HG03139 (cell line): ENCODE data around the gene KDM8.

ENCODE experiments used
- ATAC-seq: cut with Tn5 transposase; IDR thresholded peaks from one replicate; pipeline ENCODE4 v1.9.1; 2021; ENCODE audit not compliant: unreplicated experiment

The KDM8 gene

DNA sequence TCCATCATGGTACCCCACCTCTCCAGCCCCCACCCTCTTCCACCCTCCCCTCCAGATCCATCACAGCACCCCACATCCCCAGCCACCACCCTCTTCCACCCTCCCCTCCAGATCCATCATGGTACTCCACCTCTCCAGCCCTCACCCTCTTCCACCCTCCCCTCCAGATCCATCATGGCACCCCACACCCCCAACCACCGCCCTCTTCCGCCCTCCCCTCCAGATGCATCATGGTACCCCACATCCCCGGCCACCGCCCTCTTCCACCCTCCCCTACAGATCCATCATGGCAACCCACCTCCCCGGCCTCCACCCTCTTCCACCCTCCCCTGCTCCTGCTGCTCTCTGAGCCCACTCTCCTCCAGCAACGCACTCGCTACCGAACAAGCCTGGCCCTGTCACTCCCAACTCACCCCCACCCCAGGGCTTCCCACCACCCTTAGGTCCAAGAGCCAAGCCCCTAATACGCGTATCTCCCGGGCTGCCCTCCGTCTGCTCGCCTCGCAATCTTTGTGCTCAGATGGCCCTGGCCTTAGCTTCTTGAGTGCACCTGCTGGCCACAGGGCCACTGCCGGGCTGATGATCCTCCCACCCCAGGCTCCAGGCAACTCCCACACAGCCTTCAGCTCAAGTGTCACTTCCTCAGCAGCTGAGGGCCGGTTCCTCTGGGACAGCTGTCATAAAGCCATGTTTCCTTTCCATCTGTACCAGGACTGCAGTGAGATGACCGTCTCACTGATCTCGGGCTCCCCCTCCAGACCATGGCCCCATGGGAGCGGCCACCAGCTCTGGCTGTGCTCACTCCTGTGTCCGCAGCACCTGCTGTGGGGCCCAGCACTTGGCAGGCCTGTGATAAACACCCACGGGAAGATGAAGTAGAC is 25.5 kb downstream of the KDM8 start:
- no peak for ATAC-seq

DNA sequence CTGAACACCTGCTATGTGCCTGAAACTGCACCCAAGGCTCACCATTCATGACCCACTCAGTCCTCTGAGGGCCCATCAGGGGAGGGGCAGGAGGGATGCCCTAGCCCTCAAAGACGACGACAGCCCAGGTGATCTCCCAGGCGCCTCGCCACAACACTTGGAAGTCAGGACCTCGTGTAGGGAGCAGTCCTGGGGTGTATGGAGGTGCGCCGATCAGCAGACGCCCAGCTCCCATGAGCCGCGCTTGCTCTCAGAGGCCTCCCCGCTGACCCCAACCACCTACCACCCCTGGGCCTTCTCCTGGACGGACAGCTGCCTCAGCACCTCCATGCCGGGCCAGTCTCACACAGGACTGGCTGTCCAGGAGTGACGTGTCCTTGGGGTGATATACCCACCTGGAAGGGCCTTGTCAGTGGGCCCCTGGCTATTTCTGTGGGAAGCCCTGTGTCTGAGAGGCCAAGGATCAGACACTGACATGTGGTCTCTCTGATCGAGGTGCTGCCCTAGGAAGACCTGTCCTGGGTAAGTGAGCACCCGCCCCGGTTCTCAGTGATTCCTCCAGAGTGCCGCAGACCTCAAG is 26.7 kb downstream of the KDM8 start:
- no peak for ATAC-seq

DNA sequence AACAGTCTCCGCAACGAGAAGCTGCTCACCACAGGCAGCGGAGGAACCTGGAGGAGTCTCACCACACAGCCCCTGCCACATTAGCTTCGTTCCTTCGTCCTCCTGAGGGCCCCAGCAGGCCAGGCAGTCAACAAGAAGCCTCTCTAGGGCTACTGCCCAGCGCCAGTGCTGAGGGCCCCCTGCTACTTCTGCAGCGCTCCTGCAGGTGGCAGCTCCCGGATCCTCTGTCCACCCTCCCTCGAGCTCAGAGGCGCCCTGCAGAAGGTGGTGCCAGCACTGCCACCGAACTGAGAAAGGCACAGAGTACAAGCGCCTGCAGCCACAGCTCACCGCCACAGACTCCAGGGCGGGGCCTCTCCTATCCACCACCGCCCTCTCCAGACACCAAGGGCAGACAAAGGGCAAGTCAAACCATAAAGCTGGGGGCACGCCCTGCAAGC is 27.3 kb downstream of the KDM8 start:
- no peak for ATAC-seq

DNA sequence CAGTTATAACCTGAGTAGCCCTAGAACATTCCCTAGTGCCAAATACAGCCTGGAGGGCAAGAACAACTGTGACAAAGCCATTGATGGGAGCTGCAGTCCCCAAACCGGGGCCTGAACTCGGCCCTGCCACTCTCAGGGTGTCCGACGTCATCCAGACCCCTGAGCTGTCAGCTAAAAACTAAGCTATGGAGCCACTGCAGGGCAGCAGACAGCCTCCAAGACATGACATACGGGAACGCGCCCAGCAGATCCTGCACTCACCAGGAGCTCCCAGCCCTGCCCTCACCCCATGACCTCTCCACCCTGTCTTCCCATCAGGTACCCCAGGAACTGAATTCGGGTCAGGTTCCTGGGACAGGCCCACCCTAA is 28.4 kb downstream of the KDM8 start:
- no peak for ATAC-seq

DNA sequence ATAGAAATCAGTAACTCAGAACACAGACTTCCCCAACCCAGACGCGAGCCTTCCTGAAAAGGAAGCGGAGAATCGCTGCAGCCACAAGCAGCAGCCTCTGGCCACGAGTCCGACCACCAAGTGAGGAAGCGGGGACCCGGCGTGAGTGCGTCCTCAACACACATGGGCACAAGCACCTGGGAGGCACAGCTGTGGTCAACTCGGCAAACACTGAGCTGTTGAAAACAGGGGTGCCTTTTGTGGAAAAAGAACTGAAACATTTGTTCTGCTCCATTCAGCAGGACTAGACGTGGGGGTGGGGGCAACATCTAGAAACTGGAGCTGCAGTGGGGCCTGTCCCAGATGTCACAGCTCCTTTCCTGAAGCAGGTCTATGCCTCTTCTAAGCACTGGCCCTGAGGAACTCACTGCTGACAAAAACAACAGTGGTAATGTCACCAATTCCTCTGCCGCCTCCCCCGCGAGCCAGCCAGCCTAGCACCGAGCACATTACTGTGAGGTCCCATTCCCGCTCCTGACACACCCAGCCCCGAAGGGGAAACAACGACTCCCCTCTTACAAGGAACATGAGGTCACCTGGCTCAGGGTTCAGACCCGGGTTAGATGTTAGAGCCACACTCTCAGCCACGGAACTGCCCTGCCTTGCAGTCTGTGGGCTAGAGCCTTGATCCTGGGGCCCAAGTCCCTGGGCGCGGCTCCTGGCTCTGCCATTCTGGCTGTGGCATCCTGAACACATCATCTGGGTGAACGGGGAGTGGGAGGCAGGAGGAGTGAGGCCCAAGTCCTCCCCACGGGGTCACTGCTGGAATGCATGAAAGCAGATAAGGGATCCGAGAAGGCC is 29.0 kb downstream of the KDM8 start:
- ATAC-seq = peak; percentile 41

DNA sequence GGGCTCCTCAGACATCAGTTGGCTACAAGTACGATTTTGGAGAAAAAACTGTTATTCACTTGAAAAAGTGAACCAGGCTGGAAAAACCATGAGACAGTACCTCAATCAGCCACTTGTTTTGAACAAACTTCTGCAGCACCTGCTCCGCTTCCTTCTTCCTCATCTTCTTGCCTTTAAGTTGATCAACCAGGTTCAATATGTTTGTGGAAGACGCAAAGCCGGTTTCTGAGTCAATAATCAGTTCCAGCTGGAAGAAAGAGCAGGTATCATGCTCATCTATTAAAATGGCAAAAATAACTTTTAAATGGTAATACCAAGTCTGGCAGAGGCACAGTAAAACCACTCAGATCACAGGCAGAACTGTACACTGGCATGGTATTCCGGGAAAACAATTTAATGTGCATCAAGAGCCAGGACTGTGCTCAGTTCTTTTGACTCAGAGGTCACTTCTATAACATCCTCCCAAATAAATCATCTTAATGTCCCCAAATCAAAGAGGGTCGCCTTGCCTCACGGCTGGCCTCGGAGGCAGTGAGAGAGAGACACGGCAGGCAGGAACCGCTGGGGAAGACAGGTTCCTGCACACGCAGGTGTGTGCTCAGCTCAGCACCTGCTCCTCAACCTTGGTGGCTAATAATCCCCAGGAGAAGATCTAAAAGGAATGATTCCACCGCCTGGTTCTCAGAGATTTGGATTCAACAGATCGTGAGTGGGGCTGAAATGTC is 29.7 kb downstream of the KDM8 start:
- ATAC-seq = no peak

DNA sequence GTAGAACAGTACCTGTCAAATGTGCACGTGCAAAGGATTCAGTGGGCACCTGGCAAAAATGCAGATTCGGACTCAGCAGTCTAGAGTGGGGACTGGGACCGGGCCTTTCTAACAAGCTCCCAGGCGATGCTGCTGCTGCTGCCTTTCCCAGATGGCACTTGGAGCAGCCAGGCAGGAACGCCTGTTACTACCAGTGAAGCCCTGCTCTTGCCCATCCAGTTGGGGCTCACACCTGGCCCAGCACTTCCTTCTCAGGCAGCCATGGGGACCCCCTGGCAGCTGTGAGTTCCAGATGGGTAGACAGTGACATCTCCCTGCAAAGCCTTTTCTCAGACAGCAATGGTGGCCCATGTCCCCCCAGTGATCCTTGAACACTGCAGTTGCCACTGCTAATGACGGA is 30.4 kb downstream of the KDM8 start:
- ATAC-seq = no peak

DNA sequence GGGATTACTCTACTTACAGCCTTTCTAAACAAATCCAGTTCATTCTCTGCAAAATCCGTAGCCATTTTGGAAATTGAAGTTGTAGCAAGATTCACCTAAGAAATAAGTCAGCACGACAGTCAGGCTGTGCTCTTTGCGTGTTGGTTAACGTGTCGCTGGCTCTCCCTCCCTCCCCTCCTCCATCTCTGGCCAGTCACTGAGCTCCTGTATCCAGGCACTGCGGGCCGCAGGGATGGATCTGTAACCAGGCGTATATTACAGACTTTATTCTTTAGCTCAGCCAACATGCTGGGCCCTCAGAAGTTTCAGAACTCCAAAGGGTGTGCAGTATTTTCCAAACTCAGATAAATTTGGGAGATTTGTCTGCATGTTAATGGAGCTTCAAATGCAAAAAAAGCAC is 30.8 kb downstream of the KDM8 start:
- no peak for ATAC-seq

DNA sequence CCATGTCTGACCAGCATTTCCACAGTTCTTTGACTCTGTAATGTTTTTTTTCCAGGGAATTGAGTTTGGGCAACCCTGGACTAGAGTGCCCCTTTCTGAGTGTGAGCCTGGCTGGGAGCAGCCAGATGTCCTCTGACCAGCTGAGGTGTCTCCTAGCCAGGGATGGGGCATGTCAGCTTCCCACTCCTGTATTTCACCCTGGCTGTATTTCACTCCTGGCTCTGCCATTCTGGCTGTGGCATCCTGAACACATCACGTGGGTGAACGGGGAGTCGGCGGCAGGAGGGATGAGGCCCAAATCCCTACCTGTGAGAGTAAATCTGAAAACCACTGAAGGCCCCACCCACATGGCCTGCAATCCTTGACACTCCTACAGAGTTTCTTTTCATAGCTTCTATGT is 31.3 kb downstream of the KDM8 start:
- no peak for ATAC-seq

DNA sequence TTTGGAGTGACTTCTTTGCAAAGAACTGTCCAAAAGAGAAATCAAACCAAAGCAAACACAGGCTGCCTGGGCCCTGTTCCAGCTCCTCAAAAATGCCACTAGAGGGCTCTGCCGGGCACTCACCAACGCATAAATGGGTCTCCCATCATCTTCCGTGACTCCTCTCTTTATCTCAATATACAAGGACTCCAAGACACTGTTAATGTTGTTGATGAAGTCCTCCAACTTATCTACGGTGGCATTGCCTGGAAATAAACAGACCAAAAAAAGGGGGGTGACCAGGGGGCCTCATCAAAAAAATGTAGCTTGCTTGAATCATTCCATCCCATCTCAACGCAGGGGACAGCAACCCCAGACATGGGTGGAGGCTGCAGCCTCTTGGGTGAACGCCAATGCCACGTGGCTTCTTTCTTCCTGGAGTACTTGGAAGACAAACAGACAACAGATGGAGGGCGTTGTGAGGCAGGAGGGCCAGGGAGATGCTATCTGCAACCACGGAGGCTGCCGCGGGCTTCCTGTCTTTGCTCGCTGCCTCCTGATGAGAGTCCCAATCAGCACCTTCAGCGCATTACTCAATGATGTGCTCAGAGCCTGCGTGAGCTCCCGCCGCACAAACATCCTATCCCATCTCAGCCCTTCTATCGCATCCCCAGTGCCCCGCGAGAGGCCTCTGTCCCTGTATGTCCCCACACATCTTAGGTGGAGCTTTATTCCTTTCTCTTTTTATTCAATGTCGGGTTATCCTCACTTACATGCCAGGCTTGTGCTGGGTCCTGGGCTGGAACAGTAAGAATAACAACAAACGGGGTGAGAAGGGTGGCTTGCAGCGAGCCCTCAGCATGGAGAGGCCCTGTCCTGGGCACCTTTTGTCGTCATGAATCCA is 32.0 kb downstream of the KDM8 start:
- no peak for ATAC-seq

DNA sequence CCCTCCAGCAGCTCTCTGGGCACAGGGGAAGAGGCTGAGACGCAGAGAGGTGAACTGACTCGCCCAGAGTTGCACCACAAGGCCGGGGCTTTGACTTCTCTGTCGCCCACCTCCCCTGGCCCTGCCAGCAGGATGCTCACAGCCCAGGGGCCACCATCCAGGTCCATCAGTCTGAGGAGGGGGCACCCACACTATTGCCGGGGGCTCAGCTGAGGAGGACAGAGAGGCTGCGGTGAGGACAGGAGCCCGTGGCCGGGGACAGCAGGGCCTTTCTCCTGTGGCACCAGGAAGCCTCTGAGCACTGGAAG is 32.6 kb downstream of the KDM8 start:
- ATAC-seq = no peak

DNA sequence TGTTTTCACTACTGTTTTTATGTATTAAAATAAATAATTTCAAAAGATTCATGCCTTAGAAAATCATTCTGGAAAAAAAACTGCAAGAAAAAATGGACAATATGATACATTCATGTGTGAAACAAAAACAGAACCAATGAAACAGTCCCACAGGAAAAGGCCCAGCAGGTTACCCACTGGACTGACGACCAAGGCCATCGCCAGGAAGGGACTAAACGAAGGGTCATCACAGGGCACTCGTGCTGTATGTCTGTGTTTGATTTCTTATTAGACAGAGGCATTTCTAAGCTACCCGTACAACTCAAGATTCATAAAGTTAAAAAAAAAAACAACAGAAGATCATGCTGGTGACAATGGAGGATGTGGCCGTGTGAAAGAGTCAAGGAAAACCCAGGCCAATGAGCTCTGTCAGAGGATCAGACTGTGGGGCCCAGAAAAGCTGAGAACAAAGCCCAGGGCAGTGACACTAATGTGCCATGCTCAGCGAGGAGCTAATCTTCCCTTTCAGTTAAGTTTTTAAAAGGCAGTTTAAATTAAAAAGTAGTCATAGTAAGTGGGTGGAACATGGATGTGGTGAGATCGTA is 33.4 kb downstream of the KDM8 start:
- ATAC-seq = no peak

DNA sequence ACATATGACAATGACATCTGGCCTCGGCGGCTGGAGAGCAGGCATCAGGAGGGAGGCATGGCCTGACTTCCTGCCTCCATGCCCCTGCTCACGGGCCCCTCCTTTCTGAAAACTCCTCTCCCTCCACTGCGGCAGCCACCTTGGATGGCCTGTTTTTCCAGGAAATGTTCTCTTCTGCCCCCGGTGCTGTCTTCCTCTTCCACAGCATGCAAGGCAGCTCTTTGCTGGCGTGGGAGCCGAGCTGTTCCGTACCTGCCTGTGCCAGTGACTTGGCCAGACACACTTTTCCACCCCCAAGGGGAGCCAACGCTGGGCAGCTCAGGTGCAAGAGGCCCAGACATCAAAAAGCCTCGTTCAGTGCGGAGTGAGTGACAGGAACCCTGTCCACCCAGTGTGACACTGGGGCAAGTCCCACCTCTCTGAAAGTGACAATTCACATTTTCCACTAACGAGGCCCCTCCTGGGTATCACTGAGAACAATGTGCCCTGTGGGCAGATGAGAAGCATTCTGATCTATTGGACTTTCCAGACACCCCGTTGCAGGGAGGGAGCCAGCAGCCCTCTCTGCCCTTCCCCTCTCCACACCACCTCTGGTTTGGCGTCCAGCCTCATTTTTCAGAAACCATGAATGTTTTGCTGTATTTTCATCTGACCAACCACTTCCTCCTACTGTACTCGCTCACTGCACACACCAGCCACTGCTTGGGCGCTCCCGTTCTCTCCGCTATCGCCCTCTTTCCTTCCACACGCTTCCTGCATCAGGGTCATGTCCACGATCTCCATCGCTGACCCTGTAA is 34.1 kb downstream of the KDM8 start:
- peak; percentile 43 for ATAC-seq

DNA sequence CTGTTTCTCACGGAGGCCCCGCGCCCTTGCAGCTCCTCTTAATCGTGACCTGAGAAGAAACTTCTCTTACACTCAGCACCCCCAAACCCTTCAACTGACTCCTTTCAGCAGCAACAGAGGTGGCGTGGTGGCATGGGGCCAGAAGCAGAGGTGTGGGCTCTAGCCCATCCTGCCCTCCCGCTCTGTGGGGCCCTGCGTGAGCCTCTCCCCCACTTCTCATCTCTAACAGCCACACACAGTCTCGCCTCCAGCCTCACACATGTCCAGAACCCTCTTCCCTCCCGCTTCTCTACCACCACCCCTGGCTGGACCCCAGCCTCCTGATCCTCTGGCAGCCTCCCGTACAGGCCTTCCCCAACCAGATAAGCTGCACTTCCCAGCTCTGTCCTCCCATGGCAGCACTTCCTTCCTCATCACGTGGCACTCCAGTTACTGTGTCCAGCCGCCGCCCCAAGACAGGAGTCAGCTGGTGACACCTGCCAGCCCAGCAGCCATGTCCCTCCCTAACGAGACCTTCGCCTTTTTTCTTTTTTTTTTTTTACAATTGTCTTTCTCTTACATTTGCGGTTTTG is 34.8 kb downstream of the KDM8 start:
- ATAC-seq = peak; percentile 23

DNA sequence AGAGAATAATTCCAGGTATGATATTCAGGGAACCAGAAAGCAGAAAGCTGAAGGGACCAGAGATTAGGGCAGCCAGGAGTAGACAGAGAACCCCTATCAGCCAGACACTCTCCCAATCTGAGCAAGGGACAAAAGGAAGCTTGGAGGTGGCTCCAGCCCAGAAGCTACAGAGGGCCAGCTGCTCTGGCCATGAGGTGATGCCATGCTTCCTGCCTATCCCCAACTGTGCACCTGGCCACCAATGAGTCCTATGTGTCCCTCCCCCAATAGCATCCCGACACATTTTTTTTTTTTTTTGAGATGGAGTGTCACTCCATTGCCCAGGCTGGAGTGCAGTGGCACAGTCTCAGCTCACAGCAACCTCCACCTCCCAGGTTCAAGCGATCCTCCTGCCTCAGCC is 35.3 kb downstream of the KDM8 start:
- no peak for ATAC-seq

DNA sequence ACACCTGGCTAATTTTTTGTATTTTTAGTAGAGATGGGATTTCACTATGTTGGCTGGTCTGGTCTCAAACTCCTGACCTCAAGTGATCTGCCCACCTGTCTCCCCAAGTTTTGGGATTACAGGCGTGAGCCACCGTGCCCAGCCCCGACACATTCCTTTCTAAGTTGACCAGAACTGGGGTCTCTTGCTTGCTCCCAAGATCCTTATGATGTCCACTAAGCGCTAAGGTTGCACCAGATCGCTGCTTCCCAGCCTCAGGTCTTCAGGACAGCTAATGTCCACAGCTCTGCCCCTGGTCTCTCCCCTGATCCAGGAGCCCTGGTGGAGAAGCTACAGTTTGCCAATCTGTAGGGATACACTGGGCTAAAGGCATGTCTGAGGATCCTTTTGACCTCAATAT is 35.7 kb downstream of the KDM8 start:
- no peak for ATAC-seq

DNA sequence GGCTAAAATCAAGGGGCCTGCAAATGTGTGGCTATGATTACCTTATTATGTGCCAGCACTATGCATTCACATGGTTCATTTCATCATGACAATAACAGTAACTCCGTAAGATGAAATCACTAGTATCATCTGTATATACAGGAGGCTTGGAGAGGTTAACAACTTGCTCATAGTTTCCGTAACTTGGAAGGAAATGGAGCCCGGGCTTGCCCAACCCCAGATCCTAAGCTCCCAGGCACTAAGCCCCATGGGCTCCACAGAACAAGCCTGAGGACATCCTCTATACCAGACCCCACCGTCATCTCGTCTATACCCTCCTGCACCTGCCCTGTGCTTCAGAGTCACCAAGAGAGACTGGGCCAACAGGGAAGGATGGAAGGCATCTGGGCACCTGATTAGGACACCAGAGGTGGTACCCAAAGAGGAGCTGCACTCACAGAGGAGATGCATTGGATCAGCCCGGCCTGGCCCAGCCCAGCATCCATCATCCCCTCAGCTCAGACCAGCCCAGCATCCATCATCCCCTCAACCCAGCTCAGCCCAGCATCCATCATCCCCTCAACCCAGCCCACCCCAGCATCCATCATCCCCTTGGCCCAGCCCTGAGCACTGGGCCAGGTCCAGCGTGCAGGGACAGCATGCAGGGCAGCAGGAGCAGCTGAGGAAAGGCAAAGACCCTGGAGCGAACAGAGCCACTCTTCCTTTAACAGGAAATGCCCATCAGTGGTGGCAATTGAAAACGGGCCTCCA is 36.8 kb downstream of the KDM8 start:
- ATAC-seq = no peak

DNA sequence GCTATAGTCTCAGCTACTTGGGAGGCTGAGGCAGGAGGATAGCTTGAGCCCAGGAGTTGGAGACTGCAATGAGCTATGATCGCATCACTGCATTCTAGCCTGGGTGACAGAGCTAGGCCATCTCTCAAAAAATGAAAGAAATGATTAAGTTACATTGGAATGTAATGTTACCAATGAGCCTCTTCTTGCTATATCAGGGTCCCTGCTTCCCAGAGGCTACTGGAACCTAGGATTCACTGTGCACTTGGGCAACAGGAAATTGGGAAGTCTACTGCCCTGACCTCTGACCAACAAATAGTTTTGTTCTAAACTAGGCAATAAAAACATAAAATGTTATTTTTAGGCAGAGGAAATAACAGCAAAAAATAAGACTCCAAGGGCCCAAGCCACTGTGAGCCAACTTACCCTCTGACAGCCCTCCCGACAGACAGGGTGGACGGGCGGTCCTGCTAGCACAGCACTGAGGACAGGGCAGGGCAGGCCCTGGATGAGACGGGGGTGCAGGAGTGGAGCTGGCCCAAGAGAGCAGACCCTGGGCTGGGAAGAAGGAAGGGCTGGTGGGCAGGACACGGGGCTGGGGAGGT is 37.7 kb downstream of the KDM8 start:
- ATAC-seq = no peak
